Left renal cortex interstitium (tissue), 4 donors: ENCODE measurements around the gene IL12RB2. TPM values are rescaled to one million over a fixed set of nuclear protein-coding genes. Genes with fewer than 3 reads are reported as not detected.

ENCODE experiments used
- DNase-seq, 4 donors: peaks; one replicate each; pipeline ENCODE4 v3.0.0-alpha.2; 2013; ENCODE audit warnings: low read depth in 4 of 4, low spot score in 2 of 4, missing footprints in 1 of 4
- polyA plus RNA-seq, 4 donors: library from polyadenylated mRNA; unstranded; fragments of 120-200 nt; gene quantifications; one replicate each; pipeline ENCODE4 v1.2.1, GENCODE V29; 2013; ENCODE audit not compliant: insufficient read length in 4 of 4

The IL12RB2 gene, protein sequence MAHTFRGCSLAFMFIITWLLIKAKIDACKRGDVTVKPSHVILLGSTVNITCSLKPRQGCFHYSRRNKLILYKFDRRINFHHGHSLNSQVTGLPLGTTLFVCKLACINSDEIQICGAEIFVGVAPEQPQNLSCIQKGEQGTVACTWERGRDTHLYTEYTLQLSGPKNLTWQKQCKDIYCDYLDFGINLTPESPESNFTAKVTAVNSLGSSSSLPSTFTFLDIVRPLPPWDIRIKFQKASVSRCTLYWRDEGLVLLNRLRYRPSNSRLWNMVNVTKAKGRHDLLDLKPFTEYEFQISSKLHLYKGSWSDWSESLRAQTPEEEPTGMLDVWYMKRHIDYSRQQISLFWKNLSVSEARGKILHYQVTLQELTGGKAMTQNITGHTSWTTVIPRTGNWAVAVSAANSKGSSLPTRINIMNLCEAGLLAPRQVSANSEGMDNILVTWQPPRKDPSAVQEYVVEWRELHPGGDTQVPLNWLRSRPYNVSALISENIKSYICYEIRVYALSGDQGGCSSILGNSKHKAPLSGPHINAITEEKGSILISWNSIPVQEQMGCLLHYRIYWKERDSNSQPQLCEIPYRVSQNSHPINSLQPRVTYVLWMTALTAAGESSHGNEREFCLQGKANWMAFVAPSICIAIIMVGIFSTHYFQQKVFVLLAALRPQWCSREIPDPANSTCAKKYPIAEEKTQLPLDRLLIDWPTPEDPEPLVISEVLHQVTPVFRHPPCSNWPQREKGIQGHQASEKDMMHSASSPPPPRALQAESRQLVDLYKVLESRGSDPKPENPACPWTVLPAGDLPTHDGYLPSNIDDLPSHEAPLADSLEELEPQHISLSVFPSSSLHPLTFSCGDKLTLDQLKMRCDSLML
- under 1 TPM; 0.44 to 0.60 (median 0.56) TPM for polyA plus RNA-seq

DNA sequence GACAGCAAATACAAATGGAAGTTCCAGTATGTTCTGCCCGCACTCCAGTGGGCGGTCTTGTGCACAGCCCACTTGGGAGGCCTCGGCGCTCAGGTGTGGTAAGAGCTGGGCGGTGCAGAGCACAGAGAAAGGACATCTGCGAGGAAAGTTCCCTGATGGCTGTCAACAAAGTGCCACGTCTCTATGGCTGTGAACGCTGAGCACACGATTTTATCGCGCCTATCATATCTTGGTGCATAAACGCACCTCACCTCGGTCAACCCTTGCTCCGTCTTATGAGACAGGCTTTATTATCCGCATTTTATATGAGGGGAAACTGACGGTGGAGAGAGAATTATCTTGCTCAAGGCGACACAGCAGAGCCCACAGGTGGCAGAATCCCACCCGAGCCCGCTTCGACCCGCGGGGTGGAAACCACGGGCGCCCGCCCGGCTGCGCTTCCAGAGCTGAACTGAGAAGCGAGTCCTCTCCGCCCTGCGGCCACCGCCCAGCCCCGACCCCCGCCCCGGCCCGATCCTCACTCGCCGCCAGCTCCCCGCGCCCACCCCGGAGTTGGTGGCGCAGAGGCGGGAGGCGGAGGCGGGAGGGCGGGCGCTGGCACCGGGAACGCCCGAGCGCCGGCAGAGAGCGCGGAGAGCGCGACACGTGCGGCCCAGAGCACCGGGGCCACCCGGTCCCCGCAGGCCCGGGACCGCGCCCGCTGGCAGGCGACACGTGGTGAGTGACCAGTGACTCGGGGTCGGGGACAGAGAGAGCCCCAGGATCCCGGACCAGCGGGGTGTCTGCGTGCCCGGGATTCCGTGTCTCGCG, at the start of gene IL12RB2:
TSS of gene IL12RB2 (plus strand) at position 623 of the 810 bp plus-strand sequence. CDS start 12,496 bp downstream, outside the sequence.
- DNase-seq, result no peak

DNA sequence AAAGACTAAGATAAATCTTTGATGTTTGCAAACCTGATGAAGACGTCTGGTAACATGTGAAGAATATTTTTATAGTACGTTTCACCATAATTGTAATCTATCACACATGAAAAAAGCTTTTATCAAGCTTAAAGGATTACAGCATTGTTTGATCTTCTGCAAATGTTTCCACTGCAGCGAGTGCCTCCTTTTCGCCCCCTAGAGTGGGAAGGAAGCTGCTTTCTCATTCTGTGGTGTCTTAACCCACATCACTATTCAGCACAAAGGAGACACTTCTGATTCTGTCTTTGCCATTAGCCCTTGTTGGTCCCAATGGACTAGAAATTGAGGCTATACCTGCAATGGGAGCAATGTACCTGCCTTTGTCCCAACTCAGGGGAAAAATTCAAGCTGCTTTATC, 46.0 kb upstream of the IL12RB2 start:
- DNase-seq, result no peak

DNA sequence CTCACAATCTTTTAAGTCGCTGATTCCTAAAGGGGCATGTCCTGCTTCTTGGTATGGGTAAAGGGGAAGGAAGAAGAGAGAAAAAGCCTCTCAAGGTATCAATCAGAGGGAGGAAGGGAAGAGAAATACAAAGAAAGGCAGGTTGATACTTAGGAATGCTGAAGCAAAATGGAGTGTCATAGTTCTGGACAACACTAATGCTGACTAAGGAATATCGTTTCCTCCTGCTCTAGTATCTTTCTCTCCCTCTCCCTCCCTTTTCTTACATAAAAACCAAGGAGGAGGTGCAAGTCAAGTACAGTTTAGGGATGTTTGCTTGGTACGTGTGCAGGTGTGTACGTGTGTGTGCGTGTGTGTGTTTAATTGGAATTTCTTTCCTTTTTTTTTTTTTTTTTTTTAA, 44.9 kb upstream of the IL12RB2 start:
- no peak for DNase-seq

DNA sequence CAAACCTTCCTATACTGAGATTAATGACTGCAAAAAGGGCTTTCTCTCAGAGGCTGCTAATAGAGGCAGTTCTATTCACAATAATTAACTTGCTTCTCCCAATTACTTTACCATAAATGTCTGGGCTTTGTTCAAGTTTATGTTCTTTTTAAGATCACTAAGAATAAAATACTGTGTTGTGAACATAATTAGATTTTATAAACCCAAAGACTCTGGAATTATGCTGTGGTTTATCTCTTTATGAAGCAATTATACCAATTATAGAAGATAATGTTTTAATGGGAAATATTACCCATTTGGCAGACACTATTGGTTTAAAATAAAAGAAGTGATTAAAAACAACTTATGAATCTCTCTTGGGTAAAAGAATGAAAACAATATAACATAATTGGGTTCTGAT, 43.5 kb upstream of the IL12RB2 start:
- no peak for DNase-seq

DNA sequence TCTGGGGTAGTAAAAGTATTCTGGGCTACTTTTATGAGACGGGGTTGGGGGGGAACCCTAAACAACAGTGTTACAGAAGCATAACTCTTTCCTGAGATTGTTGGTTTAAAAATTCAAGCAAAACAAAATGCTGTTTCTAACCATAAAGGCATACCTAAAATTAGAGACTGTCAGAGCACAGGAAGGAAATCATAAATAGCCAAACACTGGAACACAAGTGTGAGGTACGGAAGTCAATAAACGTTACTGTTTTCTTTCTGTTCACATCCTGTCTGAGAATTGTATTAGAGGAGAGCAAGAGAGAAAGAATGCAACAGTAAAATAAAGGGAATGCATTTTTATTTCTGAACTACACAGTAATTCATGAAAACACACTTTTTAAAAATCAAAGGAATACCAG, 42.8 kb upstream of the IL12RB2 start:
- DNase-seq, result no peak

DNA sequence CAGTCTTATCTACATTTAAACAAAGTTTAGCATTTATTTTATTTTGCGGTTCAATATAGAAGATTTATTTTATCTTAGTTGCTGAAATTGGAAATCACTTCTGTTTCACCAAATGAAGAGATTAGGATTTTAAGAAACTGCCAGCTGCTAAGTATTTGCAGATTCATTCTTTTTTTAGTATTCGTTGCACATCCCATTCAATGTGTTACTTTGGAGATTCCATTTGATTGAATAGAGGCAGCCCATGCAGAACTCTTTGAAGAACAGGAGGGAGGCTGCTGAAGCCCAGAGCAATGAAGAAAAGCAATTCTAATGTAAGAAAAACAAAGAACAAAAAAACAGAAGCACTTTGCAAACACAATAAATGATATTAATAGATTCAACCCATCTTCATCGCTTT, 38.6 kb upstream of the IL12RB2 start:
- no peak for DNase-seq

DNA sequence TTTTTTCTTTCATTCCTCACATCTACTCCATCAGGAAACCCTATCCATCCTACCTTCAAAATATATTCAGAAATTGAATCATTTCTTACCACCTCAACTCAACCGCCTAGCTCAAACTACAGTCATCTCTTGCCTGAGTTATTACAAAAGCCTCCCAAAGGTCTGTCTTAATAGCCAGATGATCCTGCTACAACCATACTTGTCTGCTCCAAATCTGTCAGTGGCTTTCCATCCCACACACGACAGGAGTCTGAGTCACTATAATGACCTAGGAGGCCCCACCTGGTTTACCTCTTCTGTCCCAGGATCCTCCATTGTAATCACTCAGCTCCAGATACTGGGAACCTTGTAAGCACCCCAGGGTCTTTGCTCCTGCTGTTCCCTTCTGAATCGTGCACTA, 37.1 kb upstream of the IL12RB2 start:
- no peak for DNase-seq

DNA sequence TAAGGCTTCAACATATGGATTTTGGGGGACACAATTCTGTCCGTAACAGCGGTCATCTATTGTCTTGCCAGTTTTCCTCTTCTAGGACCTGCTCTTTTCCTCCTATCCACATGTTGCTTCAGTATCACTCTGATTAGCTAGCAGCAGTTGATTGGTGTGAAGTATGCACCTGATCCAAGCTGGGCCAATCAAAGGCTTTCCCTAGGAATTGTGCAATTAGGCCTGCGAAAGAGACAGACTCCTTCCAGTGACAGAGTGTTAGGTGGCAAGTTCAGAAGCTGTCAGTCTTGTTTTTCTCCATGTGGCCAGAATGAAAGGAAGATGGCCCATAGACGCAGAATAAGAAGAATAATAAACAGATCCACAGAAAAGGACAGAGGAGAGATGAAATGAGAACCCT, 34.1 kb upstream of the IL12RB2 start:
- DNase-seq, result no peak

DNA sequence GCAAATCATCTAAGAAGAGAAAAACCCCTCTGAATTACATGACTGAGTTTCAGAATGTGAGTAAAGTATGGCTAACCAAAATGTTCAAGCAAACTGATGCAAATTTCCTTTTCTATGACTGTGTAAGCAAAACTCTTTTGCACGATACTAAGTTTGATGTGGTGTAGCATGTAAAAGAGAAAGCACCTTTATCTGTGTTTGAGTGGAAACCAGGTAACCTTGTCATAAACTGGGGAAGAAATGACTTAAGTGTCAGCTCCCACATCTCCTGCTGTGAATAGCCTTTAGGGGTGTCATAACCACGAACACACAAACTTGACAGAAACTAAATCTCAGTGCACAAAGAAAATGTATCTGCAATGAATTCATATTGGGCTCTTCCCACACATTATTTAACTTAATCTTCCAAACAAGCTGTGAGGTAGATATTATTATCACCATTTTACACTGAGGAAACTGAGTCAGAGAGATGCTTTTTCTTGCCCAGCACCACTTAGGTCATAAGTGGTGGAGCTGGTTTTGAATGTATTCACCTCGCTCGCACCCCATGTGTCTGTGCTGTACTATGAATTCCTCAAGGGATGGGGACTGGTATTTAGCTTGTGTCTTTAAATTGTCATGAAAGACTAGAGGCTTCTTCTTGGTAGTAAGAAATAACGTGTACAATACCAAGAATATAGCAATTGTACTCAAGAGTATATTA, 32.9 kb upstream of the IL12RB2 start:
- DNase-seq, result no peak

DNA sequence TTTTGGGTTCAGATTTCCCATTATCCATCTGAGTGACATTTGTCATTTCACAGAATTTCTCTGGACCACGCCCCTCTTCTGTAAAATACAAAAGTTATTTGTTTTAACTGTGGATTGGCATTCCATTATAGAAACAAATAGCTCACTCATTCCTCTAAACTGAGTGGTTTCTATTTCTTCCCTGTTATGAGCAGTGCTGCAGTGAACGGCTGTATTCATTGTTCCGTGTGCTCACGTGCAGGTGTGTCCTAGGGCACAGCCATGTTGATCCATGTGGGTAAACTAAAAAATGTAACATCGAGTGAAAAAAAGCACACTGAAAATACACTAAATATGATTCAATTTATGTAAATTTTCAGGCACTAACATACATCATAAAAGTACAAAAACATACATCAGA, 27.0 kb upstream of the IL12RB2 start:
- DNase-seq, result no peak

DNA sequence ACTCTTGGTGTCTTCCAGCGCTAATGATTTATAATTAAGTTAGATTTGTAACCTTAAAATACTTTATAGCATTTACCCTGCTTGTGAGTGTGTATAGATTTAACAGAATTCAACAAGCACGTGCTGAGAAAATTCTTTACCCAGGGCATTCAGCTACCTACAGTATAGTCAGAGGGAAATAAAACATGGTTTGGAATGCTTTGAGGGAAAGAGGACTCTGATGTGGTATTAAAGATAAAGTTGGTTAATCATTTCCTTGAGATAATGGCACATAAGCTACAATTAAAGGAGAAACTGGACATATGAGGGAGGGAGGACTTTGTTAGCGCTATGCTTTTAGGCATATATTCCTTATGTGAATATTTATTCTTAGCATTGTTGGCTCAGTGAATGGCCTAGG, 26.4 kb upstream of the IL12RB2 start:
- no peak for DNase-seq

DNA sequence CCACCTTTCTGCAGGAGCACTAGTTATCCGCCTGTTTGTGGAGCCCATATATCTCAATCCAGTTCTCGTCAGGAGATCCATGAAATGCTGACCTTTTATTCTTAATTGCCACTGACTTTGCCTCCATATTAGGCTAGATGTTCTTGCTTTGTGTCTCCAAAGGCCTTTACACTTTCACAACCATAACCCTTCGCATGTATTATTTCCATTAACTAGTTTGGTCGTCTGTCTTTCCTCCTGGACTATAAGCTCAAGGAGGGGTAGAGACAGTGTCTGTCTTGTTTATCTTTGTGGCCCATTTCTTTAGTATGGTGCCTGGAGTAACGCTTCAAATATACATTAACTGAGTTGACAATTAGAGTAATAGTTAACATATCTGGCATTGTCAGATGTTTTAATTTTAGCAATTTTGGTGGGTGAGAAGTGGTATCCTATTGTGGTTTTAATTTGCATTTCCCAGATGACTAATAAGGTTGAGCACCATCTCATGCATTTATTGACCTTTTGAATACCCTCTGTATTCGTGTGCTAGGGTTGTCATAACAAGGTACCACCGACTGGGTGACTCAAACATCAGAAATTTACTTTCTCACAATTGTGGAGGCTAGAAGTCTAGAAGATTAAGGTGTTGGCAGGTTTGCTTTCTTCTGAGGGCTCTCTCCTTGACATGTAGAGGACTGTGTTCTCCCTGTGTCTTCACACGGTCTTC, 21.7 kb upstream of the IL12RB2 start:
- DNase-seq, result no peak

DNA sequence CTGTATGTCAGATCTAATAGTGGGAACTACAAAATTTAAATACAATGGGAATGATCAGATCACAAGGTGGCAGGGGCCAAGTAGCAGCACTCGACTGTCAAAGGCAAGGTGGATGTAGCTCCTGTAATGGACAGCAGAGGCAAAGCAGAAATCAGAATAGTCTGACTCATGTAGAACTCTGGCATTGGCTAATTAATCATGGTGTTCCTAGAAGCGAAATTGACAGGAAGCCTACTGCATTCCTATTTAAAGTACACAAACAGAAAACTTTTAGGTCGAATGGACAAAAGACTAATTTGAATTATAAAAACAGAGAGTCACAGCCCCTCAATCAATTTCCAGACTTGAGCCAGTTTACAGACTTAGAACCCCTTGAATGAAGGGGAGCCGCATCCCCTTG, 17.4 kb upstream of the IL12RB2 start:
- no peak for DNase-seq

DNA sequence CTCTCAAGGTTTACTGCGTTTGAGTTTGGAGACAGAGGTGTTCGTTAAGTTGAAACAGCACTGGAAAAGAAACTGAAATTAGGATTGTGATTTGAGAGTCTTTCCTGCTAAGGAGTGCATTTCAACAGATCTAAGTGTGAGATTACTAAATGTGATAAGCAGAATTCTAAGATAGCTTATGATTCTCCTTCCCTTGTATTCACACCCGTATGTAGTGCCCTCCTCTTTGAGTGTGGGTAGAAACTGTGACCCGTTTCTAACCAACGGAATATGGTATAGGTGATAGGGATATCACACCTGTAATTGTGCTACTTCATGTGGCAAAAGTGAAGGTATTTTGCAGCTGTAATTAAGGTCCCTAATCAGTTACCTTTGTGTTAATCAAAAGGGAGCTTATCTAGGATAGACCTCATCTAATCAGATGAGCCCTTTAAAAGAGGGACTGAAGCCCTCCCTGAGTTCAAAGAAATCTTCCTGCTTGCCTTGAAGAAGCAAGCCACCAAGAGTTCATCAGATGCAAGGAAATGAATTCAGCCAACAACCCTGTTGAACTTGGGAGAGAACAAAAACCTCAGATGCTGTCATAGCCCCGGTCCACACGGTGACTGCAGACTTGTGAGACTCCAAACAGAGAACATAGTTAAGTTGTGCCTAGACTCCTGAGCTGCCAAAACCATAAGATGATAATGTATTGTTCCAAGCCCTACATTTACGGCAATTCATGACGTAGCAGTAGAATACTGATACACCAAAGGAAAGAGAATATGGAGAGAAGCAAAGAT, 12.6 kb upstream of the IL12RB2 start:
- no peak for DNase-seq

DNA sequence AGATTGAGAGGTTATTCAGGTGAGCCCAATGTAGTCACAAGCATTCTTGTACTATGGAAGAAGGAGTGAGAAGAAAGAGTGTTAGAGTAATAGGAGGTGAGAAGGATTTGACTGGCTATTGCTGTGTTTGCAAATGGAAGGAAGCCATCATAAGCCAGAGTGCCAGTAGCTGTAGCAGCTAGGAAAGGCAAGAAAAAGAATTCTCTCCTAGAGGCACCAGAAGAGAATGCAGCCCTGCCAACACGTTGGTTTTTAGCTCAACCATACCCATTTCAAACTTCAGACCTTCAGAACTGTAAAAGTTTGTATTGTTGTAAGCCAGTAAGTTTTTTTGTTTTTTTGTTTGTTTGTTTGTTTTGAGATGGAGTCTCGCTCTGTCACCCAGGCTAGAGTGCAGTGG, 8.9 kb upstream of the IL12RB2 start:
- DNase-seq, result no peak

DNA sequence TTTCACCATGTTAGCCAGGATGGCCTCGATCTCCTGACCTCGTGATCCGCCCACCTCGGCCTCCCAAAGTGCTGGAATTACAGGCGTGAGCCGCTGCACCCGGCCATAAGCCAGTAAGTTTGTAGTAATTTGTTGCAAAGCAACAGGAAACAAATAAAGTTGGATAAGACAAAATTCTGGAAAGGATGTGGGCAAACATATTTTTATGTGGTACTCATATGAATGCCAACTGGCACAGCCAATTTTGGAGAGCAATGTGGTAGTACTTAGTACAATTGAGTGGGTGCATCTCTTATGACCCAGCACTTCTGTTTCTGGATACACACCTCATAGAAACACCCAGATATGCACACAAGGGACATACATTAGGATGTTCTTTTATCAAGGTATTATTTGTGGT, 8.4 kb upstream of the IL12RB2 start:
- no peak for DNase-seq

DNA sequence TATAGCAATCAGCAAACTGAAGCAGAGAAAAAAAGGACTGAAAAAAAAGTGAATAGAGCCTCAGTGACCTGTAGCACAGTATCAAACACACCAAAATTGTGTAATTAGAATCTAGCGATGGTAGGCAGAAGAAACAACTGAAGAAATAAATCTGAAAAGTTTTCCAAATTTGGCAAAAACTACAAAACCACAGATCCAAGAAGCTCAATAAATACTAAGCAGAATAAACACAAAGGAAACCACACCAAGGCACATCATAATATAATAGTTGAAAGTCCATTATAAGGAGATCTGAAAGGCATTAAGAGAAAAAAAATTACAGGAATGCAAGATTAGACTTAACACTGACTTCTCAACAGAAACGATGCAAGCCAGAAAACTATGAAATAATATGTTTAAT, 7.1 kb upstream of the IL12RB2 start:
- no peak for DNase-seq

DNA sequence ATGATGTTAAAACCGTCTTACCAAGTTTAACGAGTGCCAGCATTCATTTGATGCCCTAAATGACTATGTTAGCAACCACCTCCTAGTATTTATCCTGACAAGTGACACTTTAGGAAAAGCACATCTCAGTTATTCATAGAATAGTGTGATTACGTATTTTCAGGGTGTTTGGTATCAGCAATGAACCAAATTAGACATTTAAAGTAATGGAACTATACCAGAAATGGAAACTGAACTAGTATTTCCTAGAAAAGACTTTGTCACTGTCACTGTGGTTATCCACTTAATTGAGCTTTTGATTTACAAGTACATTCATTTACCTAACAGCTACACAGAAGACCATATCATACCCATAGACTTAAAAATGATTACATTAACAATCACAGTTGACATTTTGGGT, 3.6 kb upstream of the IL12RB2 start:
- DNase-seq, result no peak

DNA sequence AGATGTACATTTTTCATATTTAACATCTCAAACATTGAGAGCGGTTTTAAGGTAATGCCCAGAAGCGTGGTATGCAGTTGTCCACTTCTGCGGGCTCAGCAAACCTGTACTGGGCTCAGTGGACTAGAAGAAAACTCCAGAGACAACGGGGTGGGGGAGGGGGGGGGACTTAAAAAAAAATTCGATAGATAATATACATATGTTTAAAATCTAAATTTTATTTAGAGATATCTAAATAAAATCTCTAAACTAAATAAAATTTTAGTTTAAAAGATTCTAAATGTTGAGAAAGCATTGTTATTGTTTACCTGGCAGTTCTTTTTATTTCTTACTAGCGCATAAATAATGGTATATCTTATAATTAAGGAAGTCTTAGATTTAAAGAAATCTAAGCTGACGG, 1.1 kb upstream of the IL12RB2 start:
- no peak for DNase-seq
